Skin of body (tissue), 2 donors: ENCODE measurements around the gene MCUR1. TPM values are rescaled to one million over a fixed set of nuclear protein-coding genes. Genes with fewer than 3 reads are reported as not detected.
"Not testable (repeated sequence)": the region's sequence is repeated elsewhere in the genome, so short reads cannot be mapped to it uniquely, and the experiment has no call there.

Source experiments
- DNase-seq: peaks from one replicate; lab custom pipeline; 2025; lab: John Stamatoyannopoulos, UW
- total RNA-seq: library from RNA; depleted of rRNA; stranded (reverse); fragments of >200 nt; gene quantifications from one replicate; pipeline ENCODE4 v1.2.3, GENCODE V29; 2014

Gene MCUR1
- total RNA-seq, 1 donor from 2014 or later = 10.1 TPM

GRCh38 chr6:13828656-13829301 is 14.4 kb upstream of the MCUR1 start:
- DNase-seq = not testable (repeated sequence)

- DNase-seq = no peak
Measured at GRCh38 chr6:13827032-13827431, 12.7 kb upstream of the MCUR1 start.

- no peak for DNase-seq
Measured at GRCh38 chr6:13825871-13826270, 11.5 kb upstream of the MCUR1 start.

- DNase-seq = no peak
Measured at GRCh38 chr6:13818341-13818740, 4.0 kb upstream of the MCUR1 start.

GRCh38 chr6:13814938-13815575 is 700 bp upstream of the MCUR1 start:
- no peak for DNase-seq

- peak; percentile 68 for DNase-seq
Measured at GRCh38 chr6:13813621-13814175, 659 bp downstream of the MCUR1 start.

- DNase-seq = no peak
Measured at GRCh38 chr6:13813026-13813425, 1.3 kb downstream of the MCUR1 start.

GRCh38 chr6:13812359-13812642 is 2.1 kb downstream of the MCUR1 start:
- DNase-seq = no peak

GRCh38 chr6:13811627-13812358 is 2.6 kb downstream of the MCUR1 start:
- DNase-seq = no peak

- no peak for DNase-seq
Measured at GRCh38 chr6:13810688-13811446, 3.5 kb downstream of the MCUR1 start.

- no peak for DNase-seq
Measured at GRCh38 chr6:13808801-13809200, 5.6 kb downstream of the MCUR1 start.

GRCh38 chr6:13807696-13808095 is 6.7 kb downstream of the MCUR1 start:
- no peak for DNase-seq

- DNase-seq = peak; percentile 18
Measured at GRCh38 chr6:13803581-13803980, 10.8 kb downstream of the MCUR1 start.

- DNase-seq = no peak
Measured at GRCh38 chr6:13800615-13801014, 13.7 kb downstream of the MCUR1 start.

- no peak for DNase-seq
Measured at GRCh38 chr6:13796781-13797180, 17.6 kb downstream of the MCUR1 start.

- peak; percentile 68 for DNase-seq
Measured at GRCh38 chr6:13795041-13795750, 19.2 kb downstream of the MCUR1 start.

- no peak for DNase-seq
Measured at GRCh38 chr6:13794184-13794583, 20.2 kb downstream of the MCUR1 start.

GRCh38 chr6:13789746-13790145 is 24.6 kb downstream of the MCUR1 start:
- no peak for DNase-seq

- DNase-seq = no peak
Measured at GRCh38 chr6:13788820-13789219, 25.5 kb downstream of the MCUR1 start.

GRCh38 chr6:13787137-13787536 is 27.2 kb downstream of the MCUR1 start:
- DNase-seq = peak; percentile 94

- not testable (repeated sequence) for DNase-seq
Measured at GRCh38 chr6:13780162-13780561, 34.2 kb downstream of the MCUR1 start.
